T-helper 1 cell (primary cell): Measurements from ENCODE around the gene RIGI.
"Not testable (repeated sequence)": the region's sequence is repeated elsewhere in the genome, so short reads cannot be mapped to it uniquely, and the experiment has no call there.

Experiments
- DNase-seq, 5 donors: peaks; one replicate each; pipeline ENCODE4 v3.0.0-alpha.2; 2012 to 2020

Gene RIGI

GRCh38 chr9:32525709-32526030, 326 bp downstream of the RIGI start:
- no peak for DNase-seq

- peak in 3 of 5 donors; percentile 6 to 28 (median 10) for DNase-seq
Observed at GRCh38 chr9:32524892-32525708, 896 bp downstream of the RIGI start.

- DNase-seq, result not testable (repeated sequence)
Observed at GRCh38 chr9:32524558-32524891, 1.5 kb downstream of the RIGI start.

- no peak for DNase-seq
Observed at GRCh38 chr9:32523910-32524309, 2.1 kb downstream of the RIGI start.

- no peak for DNase-seq
Observed at GRCh38 chr9:32518276-32518675, 7.7 kb downstream of the RIGI start.

- no peak for DNase-seq
Observed at GRCh38 chr9:32516241-32516640, 9.8 kb downstream of the RIGI start.

- no peak for DNase-seq
Observed at GRCh38 chr9:32508728-32509127, 17.3 kb downstream of the RIGI start.

- DNase-seq, result no peak
Observed at GRCh38 chr9:32503008-32503407, 23.0 kb downstream of the RIGI start.

- no peak for DNase-seq
Observed at GRCh38 chr9:32502464-32502863, 23.5 kb downstream of the RIGI start.

- DNase-seq, result no peak
Observed at GRCh38 chr9:32501868-32502267, 24.1 kb downstream of the RIGI start.

GRCh38 chr9:32500768-32501167, 25.2 kb downstream of the RIGI start:
- DNase-seq, result no peak

GRCh38 chr9:32497921-32498320, 28.1 kb downstream of the RIGI start:
- no peak for DNase-seq

- no peak for DNase-seq
Observed at GRCh38 chr9:32490601-32491000, 35.4 kb downstream of the RIGI start.

- no peak for DNase-seq
Observed at GRCh38 chr9:32487981-32488380, 38.0 kb downstream of the RIGI start.

GRCh38 chr9:32486839-32487562, 39.0 kb downstream of the RIGI start:
- no peak for DNase-seq

- DNase-seq, result no peak
Observed at GRCh38 chr9:32483343-32483742, 42.7 kb downstream of the RIGI start.
